Measurements from ENCODE around the gene BICC1. TPM values are rescaled to one million over a fixed set of nuclear protein-coding genes. Genes with fewer than 3 reads are reported as not detected.

BICC1 gene
- polyA plus RNA-seq, 1 donor (not counting 4 experiments of a cell fraction or from before 2014, with no cell fraction given) = 4.2 TPM

GRCh38 chr10:58585435-58585834 is 72.8 kb downstream of the BICC1 start:
- H3K9me1 ChIP-seq (ENCODE audit: control insufficient read depth, extremely low read depth, insufficient read depth, low read length) = no peaks in the 10 kb centered on the region
- H3K79me2 ChIP-seq (ENCODE audit: control insufficient read depth, insufficient read depth, low read length) = peaks cover 8% of the 10 kb centered on the region
- H3K9ac ChIP-seq (ENCODE audit: control insufficient read depth, extremely low read depth, insufficient read depth, low read length) = no peak overlapping the region
- H3K9me3 ChIP-seq (ENCODE audit: control insufficient read depth, low read depth, low read length) = no peaks in the 10 kb centered on the region
- H3K4me2 ChIP-seq (ENCODE audit: control insufficient read depth, extremely low read depth, insufficient read depth, low read depth, low read length) = no peak overlapping the region
- no peaks in the 10 kb centered on the region for H4K20me1 ChIP-seq (ENCODE audit: control insufficient read depth, extremely low read depth, insufficient read depth, low read length)
- no peak overlapping the region for H3K27ac ChIP-seq (ENCODE audit: control insufficient read depth, insufficient read depth, low read length)
- TF ChIP-seq EZH2 (IDR thresholded peaks at IDR 0.05; ENCODE audit: low read length) (no peak), CTCF (optimal IDR thresholded peaks at IDR 0.05 in 1 of 3, IDR thresholded peaks at IDR 0.05 in 1 of 3, conservative IDR thresholded peaks at IDR 0.05 in 1 of 3; ENCODE audit: extremely low read depth in 1 of 3, insufficient read depth in 2 of 3, low read length in 3 of 3) (no peak)
- no peaks in the 10 kb centered on the region for H3K36me3 ChIP-seq (ENCODE audit: control insufficient read depth in 2 of 2, extremely low read depth in 1 of 2, insufficient read depth in 2 of 2, low read length in 2 of 2)
- FAIRE-seq = no peak
- no peak for DNase-seq (ENCODE audit: low read depth, low spot score)
- no peak overlapping the region for H2AFZ ChIP-seq (ENCODE audit: control insufficient read depth, low read length)
- H3K4me1 ChIP-seq (ENCODE audit: control insufficient read depth, extremely low read depth, insufficient read depth, low read length) = peaks cover 8% of the 10 kb centered on the region
- no peak overlapping the region for H3K4me3 ChIP-seq (ENCODE audit: control insufficient read depth in 2 of 3, extremely low read depth in 1 of 3, insufficient read depth in 2 of 3, low read depth in 1 of 3, low read length in 3 of 3)
- dilution Hi-C loops (cut with MboI; ENCODE audit: extremely low pct_ligation_motif_present, low sequenced_read_pairs) = no loop called here
- no peaks in the 10 kb centered on the region for H3K27me3 ChIP-seq (ENCODE audit: control insufficient read depth, extremely low read depth, insufficient read depth, low read length)

GRCh38 chr10:58586282-58587245 is 73.9 kb downstream of the BICC1 start:
- Histone ChIP-seq H3K9me1 (ENCODE audit: control insufficient read depth, extremely low read depth, insufficient read depth, low read length) (no peaks in the 10 kb centered on the region), H3K79me2 (ENCODE audit: control insufficient read depth, insufficient read depth, low read length) (peaks cover 8% of the 10 kb centered on the region), H2AFZ (ENCODE audit: control insufficient read depth, low read length) (no peak overlapping the region), H3K4me2 (ENCODE audit: control insufficient read depth, extremely low read depth, insufficient read depth, low read depth, low read length) (no peak overlapping the region), H4K20me1 (ENCODE audit: control insufficient read depth, extremely low read depth, insufficient read depth, low read length) (no peaks in the 10 kb centered on the region), H3K36me3 (ENCODE audit: control insufficient read depth in 2 of 2, extremely low read depth in 1 of 2, insufficient read depth in 2 of 2, low read length in 2 of 2) (no peaks in the 10 kb centered on the region), H3K9ac (ENCODE audit: control insufficient read depth, extremely low read depth, insufficient read depth, low read length) (no peak overlapping the region), H3K27me3 (ENCODE audit: control insufficient read depth, extremely low read depth, insufficient read depth, low read length) (no peaks in the 10 kb centered on the region), H3K9me3 (ENCODE audit: control insufficient read depth, low read depth, low read length) (no peaks in the 10 kb centered on the region), H3K27ac (ENCODE audit: control insufficient read depth, insufficient read depth, low read length) (no peak overlapping the region), H3K4me3 (ENCODE audit: control insufficient read depth in 2 of 3, extremely low read depth in 1 of 3, insufficient read depth in 2 of 3, low read depth in 1 of 3, low read length in 3 of 3) (no peak overlapping the region), H3K4me1 (ENCODE audit: control insufficient read depth, extremely low read depth, insufficient read depth, low read length) (peaks cover 8% of the 10 kb centered on the region)
- DNase-seq (ENCODE audit: low read depth, low spot score) (no peak), FAIRE-seq (no peak)
- TF ChIP-seq EZH2 (IDR thresholded peaks at IDR 0.05; ENCODE audit: low read length) (no peak), CTCF (optimal IDR thresholded peaks at IDR 0.05 in 1 of 3, IDR thresholded peaks at IDR 0.05 in 1 of 3, conservative IDR thresholded peaks at IDR 0.05 in 1 of 3; ENCODE audit: extremely low read depth in 1 of 3, insufficient read depth in 2 of 3, low read length in 3 of 3) (no peak)
- dilution Hi-C loops (cut with MboI; ENCODE audit: extremely low pct_ligation_motif_present, low sequenced_read_pairs) = no loop called here

Data from keratinocyte (primary cell).